SK-N-SH treated with all-trans-retinoic acid at 6 μM for 48 hours (cell line): Measurements from ENCODE around the gene STARD3.

ENCODE experiments used
- ATAC-seq: fragments of 200-7000 bp; cut with Tn5 transposase; 3 replicates; pipeline ENCODE4 v1.9.1; 2020; ENCODE audit warnings: mild to moderate bottlenecking, moderate library complexity
- ARNTL ChIP-seq: fragments of 450-650 bp; formaldehyde crosslinking; IDR thresholded peaks from 2 replicates; pipeline ENCODE4 v1.5.0; 2020; ENCODE audit warnings: low read depth, mild to moderate bottlenecking, moderate library complexity, borderline replicate concordance
- BACH2 ChIP-seq: fragments of 250-450 bp; sonication (Bioruptor Pico); IDR thresholded peaks from 2 replicates; pipeline ENCODE4 v1.9.0; 2021; ENCODE audit warnings: mild to moderate bottlenecking, borderline replicate concordance
- CSDC2 ChIP-seq: fragments of 250-450 bp; sonication (Bioruptor Pico); IDR thresholded peaks from 2 replicates; pipeline ENCODE4 v1.5.0; 2020; ENCODE audit warnings: mild to moderate bottlenecking, moderate library complexity
- ESRRG ChIP-seq: fragments of 250-450 bp; sonication (Bioruptor Pico); IDR thresholded peaks from 2 replicates; pipeline ENCODE4 v1.6.1; 2021; ENCODE audit warnings: mild to moderate bottlenecking
- GLIS3 ChIP-seq: fragments of 250-450 bp; sonication (Bioruptor Pico); IDR thresholded peaks from 2 replicates; pipeline ENCODE4 v1.5.0; 2020; ENCODE audit warnings: mild to moderate bottlenecking, moderate library complexity
- ISL1 ChIP-seq: fragments of 250-450 bp; sonication (Bioruptor Pico); IDR thresholded peaks from 2 replicates; pipeline ENCODE4 v2.1.2; 2022; ENCODE audit warnings: mild to moderate bottlenecking, moderate library complexity
- OSR1 ChIP-seq: fragments of 250-450 bp; sonication (Bioruptor Pico); IDR thresholded peaks from 2 replicates; pipeline ENCODE4 v1.8.0; 2022; ENCODE audit warnings: moderate library complexity, mild to moderate bottlenecking, inconsistent platforms
- PPARA ChIP-seq: fragments of 250-450 bp; sonication (Bioruptor Pico); IDR thresholded peaks from 2 replicates; pipeline ENCODE4 v1.5.0; 2020; ENCODE audit warnings: mild to moderate bottlenecking, borderline replicate concordance
- RARB ChIP-seq: fragments of 250-450 bp; sonication (Bioruptor Pico); IDR thresholded peaks from 2 replicates; pipeline ENCODE4 v1.8.0; 2021; ENCODE audit warnings: mild to moderate bottlenecking, moderate library complexity
- SNAI2 ChIP-seq: fragments of 250-450 bp; sonication (Bioruptor Pico); IDR thresholded peaks from 2 replicates; pipeline ENCODE4 v1.5.0; 2020; ENCODE audit warnings: mild to moderate bottlenecking, moderate library complexity
- TCF4 ChIP-seq: fragments of 250-450 bp; sonication (Bioruptor Pico); IDR thresholded peaks from 2 replicates; pipeline ENCODE4 v1.8.0; 2021; ENCODE audit warnings: mild to moderate bottlenecking, moderate library complexity, borderline replicate concordance
- ZFP30 ChIP-seq: fragments of 450-650 bp; formaldehyde crosslinking; IDR thresholded peaks from 2 replicates; pipeline ENCODE4 v1.5.0; 2022; ENCODE audit warnings: mild to moderate bottlenecking, moderate library complexity
- ZNF565 ChIP-seq: fragments of 450-650 bp; formaldehyde crosslinking; conservative IDR thresholded peaks from 2 replicates; pipeline ENCODE4 v1.5.0; 2020; ENCODE audit warnings: low read depth, mild to moderate bottlenecking, moderate library complexity
- ZNF70 ChIP-seq: fragments of 450-650 bp; formaldehyde crosslinking; IDR thresholded peaks from 2 replicates; pipeline ENCODE4 v1.5.0; 2020; ENCODE audit warnings: mild to moderate bottlenecking, moderate library complexity
- ZNF8 ChIP-seq: fragments of 450-650 bp; formaldehyde crosslinking; IDR thresholded peaks from 2 replicates; pipeline ENCODE4 v1.5.0; 2020; ENCODE audit warnings: mild to moderate bottlenecking, moderate library complexity
- TF ChIP-seq, protein P1 (sequence below): fragments of 250-450 bp; sonication (Bioruptor Pico); IDR thresholded peaks from 2 replicates; pipeline ENCODE4 v1.5.0; 2020; ENCODE audit warnings: mild to moderate bottlenecking, moderate library complexity
- TF ChIP-seq, protein P2 (sequence below): fragments of 250-450 bp; sonication (Bioruptor Pico); IDR thresholded peaks from 2 replicates; pipeline ENCODE4 v1.5.1; 2021; ENCODE audit warnings: mild to moderate bottlenecking, moderate library complexity
- TF ChIP-seq, protein P3 (sequence below): fragments of 250-450 bp; sonication (Bioruptor Pico); IDR thresholded peaks from 2 replicates; pipeline ENCODE4 v1.8.0; 2021; ENCODE audit warnings: low read depth, mild to moderate bottlenecking, moderate library complexity, borderline replicate concordance
- TF ChIP-seq, protein P4 (sequence below): fragments of 250-450 bp; sonication (Bioruptor Pico); IDR thresholded peaks from 2 replicates; pipeline ENCODE4 v1.5.1; 2020; ENCODE audit warnings: low read depth, mild to moderate bottlenecking, moderate library complexity

Gene STARD3

DNA sequence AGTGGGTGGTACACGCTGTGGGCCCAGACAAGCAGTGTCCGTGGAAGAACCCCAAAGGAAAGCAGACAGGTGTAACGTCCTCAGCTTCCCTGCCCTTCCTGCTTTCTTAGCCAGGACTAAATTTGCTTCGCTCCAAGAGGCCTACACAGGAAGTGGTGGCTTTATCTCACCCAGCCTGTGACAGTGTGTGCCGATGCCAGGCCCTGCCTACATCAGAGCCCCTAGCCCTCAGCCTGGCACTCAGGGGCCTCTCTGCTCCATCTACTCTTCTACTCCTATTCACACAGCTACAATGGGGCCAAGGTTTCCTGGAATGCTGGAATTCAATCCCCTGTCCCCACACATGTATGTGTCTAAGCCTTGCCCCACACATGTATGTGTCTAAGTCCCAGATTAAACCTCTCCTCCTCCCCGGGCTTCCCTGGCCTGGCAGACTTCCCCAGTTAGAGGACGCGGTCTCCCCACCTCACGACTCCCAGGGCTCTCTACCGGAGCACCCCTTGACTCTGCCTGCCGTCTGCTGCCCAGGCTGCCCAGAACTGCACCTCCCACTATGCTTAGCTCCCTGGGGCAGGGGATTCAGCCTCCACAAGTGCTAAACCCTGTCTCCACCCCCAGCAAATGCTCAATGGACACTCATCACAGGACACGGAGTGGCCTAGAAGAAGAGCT lies 42.7 kb downstream of the STARD3 start (continued):
- TF ChIP-seq, protein P1, sequence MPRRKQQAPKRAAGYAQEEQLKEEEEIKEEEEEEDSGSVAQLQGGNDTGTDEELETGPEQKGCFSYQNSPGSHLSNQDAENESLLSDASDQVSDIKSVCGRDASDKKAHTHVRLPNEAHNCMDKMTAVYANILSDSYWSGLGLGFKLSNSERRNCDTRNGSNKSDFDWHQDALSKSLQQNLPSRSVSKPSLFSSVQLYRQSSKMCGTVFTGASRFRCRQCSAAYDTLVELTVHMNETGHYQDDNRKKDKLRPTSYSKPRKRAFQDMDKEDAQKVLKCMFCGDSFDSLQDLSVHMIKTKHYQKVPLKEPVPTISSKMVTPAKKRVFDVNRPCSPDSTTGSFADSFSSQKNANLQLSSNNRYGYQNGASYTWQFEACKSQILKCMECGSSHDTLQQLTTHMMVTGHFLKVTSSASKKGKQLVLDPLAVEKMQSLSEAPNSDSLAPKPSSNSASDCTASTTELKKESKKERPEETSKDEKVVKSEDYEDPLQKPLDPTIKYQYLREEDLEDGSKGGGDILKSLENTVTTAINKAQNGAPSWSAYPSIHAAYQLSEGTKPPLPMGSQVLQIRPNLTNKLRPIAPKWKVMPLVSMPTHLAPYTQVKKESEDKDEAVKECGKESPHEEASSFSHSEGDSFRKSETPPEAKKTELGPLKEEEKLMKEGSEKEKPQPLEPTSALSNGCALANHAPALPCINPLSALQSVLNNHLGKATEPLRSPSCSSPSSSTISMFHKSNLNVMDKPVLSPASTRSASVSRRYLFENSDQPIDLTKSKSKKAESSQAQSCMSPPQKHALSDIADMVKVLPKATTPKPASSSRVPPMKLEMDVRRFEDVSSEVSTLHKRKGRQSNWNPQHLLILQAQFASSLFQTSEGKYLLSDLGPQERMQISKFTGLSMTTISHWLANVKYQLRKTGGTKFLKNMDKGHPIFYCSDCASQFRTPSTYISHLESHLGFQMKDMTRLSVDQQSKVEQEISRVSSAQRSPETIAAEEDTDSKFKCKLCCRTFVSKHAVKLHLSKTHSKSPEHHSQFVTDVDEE (CRISPR knock-in tag), result no peak
- no peak for TF ChIP-seq GLIS3 (CRISPR knock-in tag)
- no peak for TF ChIP-seq ZNF565 (CRISPR knock-in tag)
- TF ChIP-seq RARB (CRISPR knock-in tag), result no peak
- no peak for TF ChIP-seq CSDC2 (CRISPR knock-in tag)
- TF ChIP-seq, protein P2, sequence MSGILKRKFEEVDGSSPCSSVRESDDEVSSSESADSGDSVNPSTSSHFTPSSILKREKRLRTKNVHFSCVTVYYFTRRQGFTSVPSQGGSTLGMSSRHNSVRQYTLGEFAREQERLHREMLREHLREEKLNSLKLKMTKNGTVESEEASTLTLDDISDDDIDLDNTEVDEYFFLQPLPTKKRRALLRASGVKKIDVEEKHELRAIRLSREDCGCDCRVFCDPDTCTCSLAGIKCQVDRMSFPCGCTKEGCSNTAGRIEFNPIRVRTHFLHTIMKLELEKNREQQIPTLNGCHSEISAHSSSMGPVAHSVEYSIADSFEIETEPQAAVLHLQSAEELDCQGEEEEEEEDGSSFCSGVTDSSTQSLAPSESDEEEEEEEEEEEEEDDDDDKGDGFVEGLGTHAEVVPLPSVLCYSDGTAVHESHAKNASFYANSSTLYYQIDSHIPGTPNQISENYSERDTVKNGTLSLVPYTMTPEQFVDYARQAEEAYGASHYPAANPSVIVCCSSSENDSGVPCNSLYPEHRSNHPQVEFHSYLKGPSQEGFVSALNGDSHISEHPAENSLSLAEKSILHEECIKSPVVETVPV (CRISPR knock-in tag), result no peak
- no peak for TF ChIP-seq ZNF70 (CRISPR knock-in tag)
- no peak for TF ChIP-seq OSR1 (CRISPR knock-in tag)
- TF ChIP-seq ESRRG (CRISPR knock-in tag), result no peak
- no peak for TF ChIP-seq PPARA
- no peak for TF ChIP-seq SNAI2 (CRISPR knock-in tag)

DNA sequence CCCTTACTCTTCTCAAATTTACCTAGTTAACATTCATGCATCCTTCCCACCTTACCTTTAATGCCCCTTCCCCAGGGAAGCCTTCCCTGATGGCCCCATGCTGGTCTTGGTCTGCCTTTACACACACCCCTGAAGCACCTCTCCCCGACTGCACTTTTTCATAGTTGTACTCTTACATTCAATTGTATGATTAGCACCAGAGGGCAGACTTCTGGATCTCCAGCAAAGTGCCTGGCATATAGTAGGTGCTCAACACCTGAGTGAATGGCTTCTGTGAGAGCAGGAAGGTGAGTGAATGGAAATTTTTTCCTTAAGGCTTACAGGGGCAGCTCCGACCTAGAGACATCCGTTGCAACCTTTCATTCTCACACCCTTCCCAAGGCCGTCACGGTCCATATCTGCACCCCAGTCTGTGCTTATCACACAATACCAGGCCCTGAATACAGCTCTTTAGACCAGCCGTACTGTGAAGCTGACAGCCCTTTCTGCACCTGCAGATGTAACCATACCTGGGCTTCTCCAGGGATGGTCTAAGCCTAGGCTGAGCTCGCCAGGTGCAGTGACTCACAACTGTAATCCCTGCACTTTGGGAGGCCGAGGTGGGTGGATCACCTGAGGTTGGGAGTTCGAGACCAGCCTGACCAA lies 46.5 kb downstream of the STARD3 start:
- no peak for ATAC-seq
- TF ChIP-seq GLIS3 (CRISPR knock-in tag), result no peak
- TF ChIP-seq BACH2 (CRISPR knock-in tag), result no peak

DNA sequence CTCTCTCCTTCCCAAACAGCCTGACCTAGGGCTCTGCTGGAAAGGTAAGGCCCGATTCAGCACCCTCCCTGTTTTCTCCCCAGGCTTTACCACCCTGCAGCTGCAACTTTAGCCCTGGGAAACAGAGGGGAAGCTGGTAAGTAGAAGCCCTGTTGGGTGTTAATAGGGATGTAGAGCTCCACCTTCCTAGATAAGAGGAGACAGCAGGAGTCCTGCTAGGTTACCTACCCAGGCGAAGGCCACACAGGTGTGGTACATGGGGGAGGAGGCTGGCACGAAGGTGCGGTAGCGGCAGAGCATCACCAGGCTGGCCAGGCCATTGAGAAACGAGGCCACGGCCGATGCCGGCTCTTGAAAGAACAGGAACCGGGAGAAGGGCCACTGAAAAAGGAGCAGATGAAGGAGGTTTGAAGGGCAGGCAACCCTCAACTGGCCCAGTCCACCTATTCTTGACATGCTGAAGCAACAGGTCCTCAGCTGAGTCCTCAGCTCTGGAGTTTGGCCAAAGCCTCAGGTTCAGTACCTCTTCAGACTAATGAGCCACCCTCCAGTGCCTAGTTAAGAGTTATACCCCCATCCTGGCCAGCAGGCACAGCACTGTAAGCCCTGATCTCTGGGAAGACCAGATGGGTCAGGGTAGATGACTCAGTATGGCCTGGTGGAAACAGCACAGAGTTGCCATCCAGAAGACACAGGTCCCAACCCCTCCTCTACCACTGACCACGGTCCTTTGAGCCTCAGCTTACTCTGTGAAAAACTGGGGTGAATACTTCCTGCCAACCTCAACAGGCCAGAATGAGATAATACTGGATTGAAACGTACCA lies 47.6 kb downstream of the STARD3 start:
- no peak for ATAC-seq
- TF ChIP-seq ZFP30 (CRISPR knock-in tag) (no peak), ISL1 (no peak), ARNTL (CRISPR knock-in tag) (no peak)
- TF ChIP-seq, protein P3, sequence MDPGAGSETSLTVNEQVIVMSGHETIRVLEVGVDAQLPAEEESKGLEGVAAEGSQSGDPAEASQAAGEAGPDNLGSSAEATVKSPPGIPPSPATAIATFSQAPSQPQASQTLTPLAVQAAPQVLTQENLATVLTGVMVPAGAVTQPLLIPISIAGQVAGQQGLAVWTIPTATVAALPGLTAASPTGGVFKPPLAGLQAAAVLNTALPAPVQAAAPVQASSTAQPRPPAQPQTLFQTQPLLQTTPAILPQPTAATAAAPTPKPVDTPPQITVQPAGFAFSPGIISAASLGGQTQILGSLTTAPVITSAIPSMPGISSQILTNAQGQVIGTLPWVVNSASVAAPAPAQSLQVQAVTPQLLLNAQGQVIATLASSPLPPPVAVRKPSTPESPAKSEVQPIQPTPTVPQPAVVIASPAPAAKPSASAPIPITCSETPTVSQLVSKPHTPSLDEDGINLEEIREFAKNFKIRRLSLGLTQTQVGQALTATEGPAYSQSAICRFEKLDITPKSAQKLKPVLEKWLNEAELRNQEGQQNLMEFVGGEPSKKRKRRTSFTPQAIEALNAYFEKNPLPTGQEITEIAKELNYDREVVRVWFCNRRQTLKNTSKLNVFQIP, result no peak
- TF ChIP-seq, protein P2 (CRISPR knock-in tag), result no peak

DNA sequence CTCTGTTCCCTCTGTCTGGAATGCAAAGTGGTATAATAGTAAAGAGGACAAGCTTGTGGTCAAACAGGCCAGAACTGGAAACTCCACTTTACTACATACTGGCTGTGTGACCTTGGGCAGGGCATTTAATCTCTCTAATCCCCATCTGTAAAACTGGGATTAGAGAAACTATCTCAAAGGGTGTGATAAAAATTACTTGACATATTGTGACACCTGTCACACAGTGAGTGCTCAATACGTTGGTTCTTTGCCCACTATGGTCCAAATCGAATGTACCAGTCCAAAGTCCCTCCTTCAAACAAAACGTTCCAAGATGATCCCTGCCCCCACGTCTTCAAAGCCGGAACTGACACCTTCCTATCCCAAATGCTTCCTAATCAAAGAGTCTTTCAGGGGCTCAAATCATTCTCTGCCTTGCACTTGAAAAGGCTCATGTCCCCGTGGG lies 50.2 kb downstream of the STARD3 start:
- TF ChIP-seq, protein P4, sequence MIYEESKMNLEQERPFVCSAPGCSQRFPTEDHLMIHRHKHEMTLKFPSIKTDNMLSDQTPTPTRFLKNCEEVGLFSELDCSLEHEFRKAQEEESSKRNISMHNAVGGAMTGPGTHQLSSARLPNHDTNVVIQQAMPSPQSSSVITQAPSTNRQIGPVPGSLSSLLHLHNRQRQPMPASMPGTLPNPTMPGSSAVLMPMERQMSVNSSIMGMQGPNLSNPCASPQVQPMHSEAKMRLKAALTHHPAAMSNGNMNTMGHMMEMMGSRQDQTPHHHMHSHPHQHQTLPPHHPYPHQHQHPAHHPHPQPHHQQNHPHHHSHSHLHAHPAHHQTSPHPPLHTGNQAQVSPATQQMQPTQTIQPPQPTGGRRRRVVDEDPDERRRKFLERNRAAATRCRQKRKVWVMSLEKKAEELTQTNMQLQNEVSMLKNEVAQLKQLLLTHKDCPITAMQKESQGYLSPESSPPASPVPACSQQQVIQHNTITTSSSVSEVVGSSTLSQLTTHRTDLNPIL (CRISPR knock-in tag), result no peak
- TF ChIP-seq PPARA, result no peak
- TF ChIP-seq ZFP30 (CRISPR knock-in tag), result no peak
- TF ChIP-seq RARB (CRISPR knock-in tag), result no peak
- TF ChIP-seq, protein P1 (CRISPR knock-in tag), result no peak
- TF ChIP-seq ZNF8 (CRISPR knock-in tag), result no peak
- no peak for TF ChIP-seq TCF4 (CRISPR knock-in tag)
- no peak for TF ChIP-seq CSDC2 (CRISPR knock-in tag)
- no peak for TF ChIP-seq OSR1 (CRISPR knock-in tag)
- TF ChIP-seq SNAI2 (CRISPR knock-in tag), result no peak
- no peak for ATAC-seq
